Astrocyte (in vitro differentiated cells and primary cell): ENCODE data around the gene MTUS2. TPM values are rescaled to one million over a fixed set of nuclear protein-coding genes. Genes with fewer than 3 reads are reported as not detected.

Experiments
- DNase-seq: peaks from one replicate; pipeline ENCODE4 v3.0.0-alpha.2; 2010; ENCODE audit warnings: low read depth
- FAIRE-seq: peaks from 2 replicates; lab custom pipeline; 2011; peaks lifted over from hg19 to GRCh38; lab: Jason Lieb, UNC
- H2AFZ ChIP-seq: 2 replicates; pipeline ENCODE4 v1.6.0; 2012; ENCODE audit warnings: low read depth, low read length, inconsistent platforms
- H3K27ac ChIP-seq: 2 replicates; pipeline ENCODE4 v1.5.1; 2011; ENCODE audit warnings: low read depth, low read length, inconsistent platforms
- H3K27me3 ChIP-seq: 2 replicates; pipeline ENCODE4 v1.6.0; 2011; ENCODE audit warnings: low read length, inconsistent platforms; ENCODE audit not compliant: insufficient read depth
- H3K36me3 ChIP-seq: 2 replicates; pipeline ENCODE4 v1.5.1; 2011; ENCODE audit warnings: low read length, inconsistent platforms; ENCODE audit not compliant: insufficient read depth
- H3K4me1 ChIP-seq: 2 replicates; pipeline ENCODE4 v1.5.1; 2011; ENCODE audit warnings: low read length, inconsistent platforms; ENCODE audit not compliant: insufficient read depth
- H3K4me2 ChIP-seq: 2 replicates; pipeline ENCODE4 v1.6.0; 2012; ENCODE audit warnings: low read length, inconsistent platforms
- H3K4me3 ChIP-seq: 2 replicates; pipeline ENCODE4 v1.5.1; 2011; ENCODE audit warnings: low read depth, mild to moderate bottlenecking, low read length, inconsistent platforms; ENCODE audit not compliant: insufficient read depth
- H3K79me2 ChIP-seq: 2 replicates; pipeline ENCODE4 v1.6.0; 2012; ENCODE audit warnings: mild to moderate bottlenecking, low read length, inconsistent platforms; ENCODE audit not compliant: insufficient read depth
- H3K9ac ChIP-seq: 2 replicates; pipeline ENCODE4 v1.6.0; 2012; ENCODE audit warnings: mild to moderate bottlenecking, low read length, inconsistent platforms
- H3K9me3 ChIP-seq: 2 replicates; pipeline ENCODE4 v1.5.1; 2012; ENCODE audit warnings: low read depth, mild to moderate bottlenecking, low read length, inconsistent platforms; ENCODE audit not compliant: insufficient read depth
- H4K20me1 ChIP-seq: 2 replicates; pipeline ENCODE4 v1.6.0; 2012; ENCODE audit warnings: low read length, inconsistent platforms; ENCODE audit not compliant: insufficient read depth
- H3K27ac Mint-ChIP-seq: one replicate; pipeline ENCODE4 v1.8.0; 2021; ENCODE audit warnings: mild to moderate bottlenecking, mixed read lengths; ENCODE audit not compliant: unreplicated experiment
- H3K27me3 Mint-ChIP-seq: one replicate; pipeline ENCODE4 v1.8.0; 2021; ENCODE audit warnings: low read depth, mixed read lengths; ENCODE audit not compliant: unreplicated experiment
- H3K36me3 Mint-ChIP-seq: one replicate; pipeline ENCODE4 v1.8.0; 2021; ENCODE audit warnings: low read depth, mixed read lengths; ENCODE audit not compliant: unreplicated experiment
- H3K4me1 Mint-ChIP-seq: one replicate; pipeline ENCODE4 v1.8.0; 2021; ENCODE audit warnings: low read depth, mixed read lengths; ENCODE audit not compliant: unreplicated experiment
- H3K4me3 Mint-ChIP-seq: one replicate; pipeline ENCODE4 v1.8.0; 2021; ENCODE audit warnings: mild to moderate bottlenecking, moderate library complexity, mixed read lengths; ENCODE audit not compliant: unreplicated experiment
- H3K9me3 Mint-ChIP-seq: one replicate; pipeline ENCODE4 v1.8.0; 2021; ENCODE audit warnings: mild to moderate bottlenecking, mixed read lengths; ENCODE audit not compliant: unreplicated experiment
- CTCF ChIP-seq: IDR thresholded peaks from 2 replicates; pipeline ENCODE4 v1.5.1; 2011; ENCODE audit warnings: low read depth, mild to moderate bottlenecking, inconsistent platforms, low read length, moderate library complexity; ENCODE audit not compliant: insufficient read depth
- EZH2 ChIP-seq: IDR thresholded peaks from 2 replicates; pipeline ENCODE4 v1.6.1; 2012; ENCODE audit warnings: mild to moderate bottlenecking, low read length, inconsistent platforms; ENCODE audit not compliant: insufficient read depth
- total RNA-seq: library from RNA; stranded (reverse); gene quantifications from 2 replicates; pipeline ENCODE4 v1.2.1, GENCODE V29; 2021

Gene MTUS2
- total RNA-seq, 1 donor from 2014 or later = 0.50 TPM

- no peaks in the 10 kb centered on the region for H3K9me3 ChIP-seq
- H3K9ac ChIP-seq = no peak overlapping the region
- DNase-seq (peak; percentile 49), FAIRE-seq (no peak)
- no peaks in the 10 kb centered on the region for H3K27me3 Mint-ChIP-seq
- H3K4me3 ChIP-seq = no peak overlapping the region
- peaks cover 62% of the 10 kb centered on the region for H4K20me1 ChIP-seq
- peaks cover 25% of the 10 kb centered on the region for H3K4me1 Mint-ChIP-seq
- peaks cover 34% of the 10 kb centered on the region for H3K36me3 Mint-ChIP-seq
- no peak overlapping the region for H3K27ac Mint-ChIP-seq
- H3K4me3 Mint-ChIP-seq = no peak overlapping the region
- H3K27ac ChIP-seq = no peak overlapping the region
- H3K9me3 Mint-ChIP-seq = no peaks in the 10 kb centered on the region
- no peak for TF ChIP-seq EZH2
- no peak for TF ChIP-seq CTCF
- H3K27me3 ChIP-seq = no peaks in the 10 kb centered on the region
- no peak overlapping the region for H3K4me2 ChIP-seq
- H2AFZ ChIP-seq = no peak overlapping the region
- H3K79me2 ChIP-seq = peaks cover 79% of the 10 kb centered on the region
- H3K36me3 ChIP-seq = peaks cover 25% of the 10 kb centered on the region
- H3K4me1 ChIP-seq = peaks cover 14% of the 10 kb centered on the region
Measured at GRCh38 chr13:29535663-29536655, 715.8 kb downstream of the MTUS2 start.

DNA sequence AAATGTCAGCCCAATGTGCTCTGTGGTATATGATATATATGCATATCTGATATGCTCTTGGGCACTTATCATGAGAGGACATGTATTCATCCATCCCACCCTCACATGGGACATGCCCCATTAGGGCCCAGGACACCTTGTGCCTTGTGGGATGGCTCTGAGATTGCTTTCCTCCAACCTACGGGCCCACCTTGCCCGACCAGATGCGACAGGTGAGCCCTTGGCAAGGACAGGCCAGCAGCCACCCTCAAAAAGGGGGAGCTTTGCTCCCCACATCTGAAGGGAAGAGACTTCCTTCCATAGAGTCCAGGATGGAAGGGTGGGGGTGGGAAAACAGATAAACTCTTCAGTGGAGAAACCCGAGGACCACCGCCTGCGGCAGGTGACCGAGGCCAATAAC, 716.7 kb downstream of the MTUS2 start:
- Mint-ChIP-seq H3K27me3 (no peaks in the 10 kb centered on the region), H3K27ac (no peak overlapping the region), H3K9me3 (no peaks in the 10 kb centered on the region), H3K4me1 (peaks cover 26% of the 10 kb centered on the region), H3K4me3 (no peak overlapping the region), H3K36me3 (peaks cover 37% of the 10 kb centered on the region)
- Histone ChIP-seq H3K9me3 (no peaks in the 10 kb centered on the region), H3K4me2 (no peak overlapping the region), H3K27me3 (no peaks in the 10 kb centered on the region), H3K9ac (no peak overlapping the region), H3K4me3 (no peak overlapping the region), H2AFZ (no peak overlapping the region), H3K4me1 (peaks cover 15% of the 10 kb centered on the region), H3K36me3 (peaks cover 28% of the 10 kb centered on the region), H4K20me1 (peaks cover 67% of the 10 kb centered on the region), H3K79me2 (peaks cover 88% of the 10 kb centered on the region), H3K27ac (no peak overlapping the region)
- TF ChIP-seq EZH2 (no peak), CTCF (no peak)
- no peak for DNase-seq
- FAIRE-seq = no peak
